Subcutaneous adipose tissue (tissue), 4 donors: ENCODE results near the gene ZBTB42. TPM values are rescaled to one million over a fixed set of nuclear protein-coding genes. Genes with fewer than 3 reads are reported as not detected.

Experiments used
- total RNA-seq, 4 donors: library from RNA; depleted of rRNA; stranded (reverse); fragments of >200 nt; gene quantifications; one replicate each; pipeline ENCODE4 v1.1.0, GENCODE V29; 2016
- TF ChIP-seq, protein P1 (sequence below): fragments of 450-650 bp; IDR thresholded peaks from one replicate; pipeline ENCODE4 v1.5.1; 2016; ENCODE audit warnings: low read depth, mild to moderate bottlenecking, control low read depth, antibody characterized with exemption, moderate library complexity

Gene ZBTB42
- total RNA-seq, 4 donors from 2014 or later, result 1.5 to 18.1 (median 3.1) TPM

DNA sequence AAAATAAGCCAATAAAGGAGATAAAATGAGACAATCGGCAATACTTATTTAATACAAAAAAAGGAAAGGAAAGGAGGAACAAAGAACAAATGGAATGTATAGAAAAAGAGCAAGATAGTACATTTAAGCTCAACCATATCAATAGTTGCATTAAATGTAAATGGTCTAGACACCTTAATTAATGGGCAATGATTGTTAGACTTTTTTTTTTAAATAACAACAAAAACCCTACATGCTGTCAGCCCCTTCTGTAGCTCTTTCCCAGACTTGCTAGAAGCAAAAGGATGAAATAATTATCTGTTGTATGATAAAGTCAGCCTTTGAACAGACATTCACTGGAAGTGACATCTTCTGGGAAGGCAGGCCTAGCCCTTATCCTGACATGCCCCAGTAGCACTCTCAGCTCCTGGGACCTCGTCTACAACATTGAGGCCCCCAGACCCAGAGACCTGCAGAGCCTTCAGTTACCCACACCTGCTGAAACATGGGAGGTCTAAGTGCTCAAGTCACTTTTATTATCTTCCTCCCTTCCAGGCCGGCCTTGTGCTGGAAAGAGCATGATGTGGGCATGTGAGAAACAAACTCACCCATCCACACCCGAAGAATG lies 34.5 kb upstream of the ZBTB42 start:
- TF ChIP-seq, protein P1, sequence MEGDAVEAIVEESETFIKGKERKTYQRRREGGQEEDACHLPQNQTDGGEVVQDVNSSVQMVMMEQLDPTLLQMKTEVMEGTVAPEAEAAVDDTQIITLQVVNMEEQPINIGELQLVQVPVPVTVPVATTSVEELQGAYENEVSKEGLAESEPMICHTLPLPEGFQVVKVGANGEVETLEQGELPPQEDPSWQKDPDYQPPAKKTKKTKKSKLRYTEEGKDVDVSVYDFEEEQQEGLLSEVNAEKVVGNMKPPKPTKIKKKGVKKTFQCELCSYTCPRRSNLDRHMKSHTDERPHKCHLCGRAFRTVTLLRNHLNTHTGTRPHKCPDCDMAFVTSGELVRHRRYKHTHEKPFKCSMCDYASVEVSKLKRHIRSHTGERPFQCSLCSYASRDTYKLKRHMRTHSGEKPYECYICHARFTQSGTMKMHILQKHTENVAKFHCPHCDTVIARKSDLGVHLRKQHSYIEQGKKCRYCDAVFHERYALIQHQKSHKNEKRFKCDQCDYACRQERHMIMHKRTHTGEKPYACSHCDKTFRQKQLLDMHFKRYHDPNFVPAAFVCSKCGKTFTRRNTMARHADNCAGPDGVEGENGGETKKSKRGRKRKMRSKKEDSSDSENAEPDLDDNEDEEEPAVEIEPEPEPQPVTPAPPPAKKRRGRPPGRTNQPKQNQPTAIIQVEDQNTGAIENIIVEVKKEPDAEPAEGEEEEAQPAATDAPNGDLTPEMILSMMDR, result no peak

DNA sequence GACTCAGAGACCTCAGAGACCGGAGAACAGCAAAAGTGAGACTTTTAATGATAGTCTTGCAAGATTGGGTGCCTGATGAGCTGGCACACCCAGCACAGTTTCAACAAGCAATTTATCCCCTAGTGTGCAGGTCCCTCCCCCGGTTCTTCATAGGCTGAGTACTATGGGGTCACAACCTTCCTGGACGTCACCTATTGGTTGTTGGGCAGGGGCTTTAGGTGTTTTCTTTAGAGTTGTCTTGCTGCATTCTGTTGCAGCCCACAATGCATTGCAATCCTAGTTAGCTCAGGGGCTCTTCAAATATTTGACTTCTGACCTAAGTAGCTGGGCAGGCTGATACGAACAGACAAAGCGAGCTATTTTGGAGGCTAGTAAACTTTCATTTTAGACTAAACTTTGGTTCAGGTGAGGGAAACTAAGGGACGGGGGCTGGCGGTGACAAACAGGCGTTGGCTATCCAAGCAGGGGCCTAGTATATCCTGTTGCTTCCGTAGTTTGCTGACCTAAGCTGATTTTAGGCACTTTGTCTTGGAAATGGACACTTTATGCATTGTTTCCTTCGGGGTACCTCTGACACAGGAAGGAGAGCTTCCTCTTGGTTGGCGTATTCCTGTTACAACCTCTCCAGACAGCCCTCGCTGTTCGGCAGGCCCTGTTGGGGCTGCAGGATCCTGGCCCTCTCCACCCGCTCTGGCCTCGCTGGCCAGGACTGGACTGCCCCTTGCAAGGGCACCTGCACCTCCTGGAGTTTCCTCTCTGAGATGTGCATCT lies 33.9 kb upstream of the ZBTB42 start:
- TF ChIP-seq, protein P1, result no peak

DNA sequence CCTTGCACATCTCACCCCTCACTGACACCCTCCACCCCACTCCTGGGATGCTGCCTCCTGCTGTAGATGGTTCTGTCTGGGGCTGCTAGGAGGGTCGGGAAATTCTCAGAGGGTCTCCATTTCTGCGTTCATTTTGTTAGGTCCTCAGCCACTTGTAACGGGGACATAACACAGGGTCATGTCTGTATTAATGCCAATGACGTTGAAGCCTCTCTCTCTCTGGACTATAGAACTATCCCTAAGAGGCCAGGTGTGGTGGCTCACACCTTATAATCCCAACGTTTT lies 33.3 kb upstream of the ZBTB42 start:
- TF ChIP-seq, protein P1, result no peak

DNA sequence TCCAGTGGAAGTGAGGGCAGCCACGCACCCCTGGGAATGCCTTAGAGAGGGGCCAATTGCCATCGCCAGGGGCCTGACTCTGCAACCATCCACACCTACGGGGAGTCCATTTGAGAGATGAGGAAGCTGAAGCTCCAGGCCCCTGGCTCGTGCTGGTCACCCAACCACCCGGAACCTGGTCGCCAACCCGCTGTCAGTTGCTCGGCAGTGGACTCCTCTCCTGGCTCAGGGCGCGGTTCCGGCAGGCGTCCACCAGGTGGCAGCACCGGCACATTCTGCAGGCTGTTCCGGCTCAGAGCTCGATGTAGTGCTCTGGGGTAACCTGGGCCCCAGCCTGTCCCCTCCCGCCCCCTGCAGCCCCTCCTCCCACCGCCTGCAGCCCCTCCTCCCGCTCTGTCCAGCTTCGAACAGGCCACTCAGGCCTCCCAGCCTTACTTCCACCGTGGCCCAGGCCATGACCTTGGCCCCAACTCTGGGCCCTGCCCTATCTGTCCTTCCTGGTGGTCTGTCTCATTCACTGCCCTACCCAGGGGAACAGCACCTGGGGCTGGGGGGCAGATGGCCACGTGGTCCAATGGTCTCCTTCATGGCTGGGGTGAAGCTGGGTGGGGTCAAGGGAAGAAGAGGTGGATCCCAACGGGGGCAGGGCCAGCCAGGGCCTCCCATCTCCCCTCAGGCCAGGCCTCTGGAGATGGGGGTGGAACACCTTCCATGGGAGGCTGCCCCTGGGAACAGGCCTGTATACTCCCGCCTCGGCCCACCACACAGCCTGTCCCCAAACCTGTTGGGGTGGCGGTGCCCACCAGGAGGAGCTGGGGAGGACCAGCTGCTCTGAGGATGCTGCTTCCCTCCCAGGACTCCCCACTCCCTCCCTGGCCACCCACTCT lies 32.2 kb upstream of the ZBTB42 start:
- TF ChIP-seq, protein P1, result no peak

DNA sequence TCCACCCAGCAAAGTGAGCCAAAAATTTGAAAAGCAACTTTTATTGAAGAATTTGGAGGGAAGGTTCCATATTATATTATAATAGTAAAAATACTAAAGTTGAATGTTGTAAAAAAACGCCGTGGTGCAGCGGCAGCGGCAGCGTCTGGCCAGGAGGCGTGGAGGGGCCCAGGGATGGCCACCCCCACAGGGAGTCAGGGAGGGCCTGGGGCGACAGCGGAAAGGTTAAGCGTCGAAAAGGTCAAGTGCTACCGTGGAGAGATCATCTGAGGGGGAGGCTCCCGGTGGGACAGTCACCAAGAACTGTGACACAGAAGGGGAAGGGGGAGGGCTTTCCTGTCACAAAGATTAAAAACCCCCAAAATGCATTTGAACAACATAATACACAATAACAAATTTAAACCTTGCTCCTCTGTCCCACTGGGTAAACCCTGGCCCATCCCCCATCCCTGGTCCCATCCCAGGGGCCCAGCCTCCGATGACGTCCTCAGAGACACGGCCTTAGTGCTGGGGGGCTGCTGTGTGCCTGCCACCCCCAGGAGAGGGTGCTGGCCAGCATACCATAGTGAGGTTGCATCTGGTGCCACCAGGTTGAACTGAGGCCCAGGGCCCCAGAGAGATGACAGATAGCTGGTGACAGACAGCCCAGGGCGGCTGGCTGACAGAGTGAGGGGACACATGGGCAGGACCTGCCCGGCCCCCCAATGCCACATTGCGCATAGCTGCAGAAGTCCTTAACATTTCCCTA lies 31.4 kb upstream of the ZBTB42 start:
- TF ChIP-seq, protein P1, result no peak

DNA sequence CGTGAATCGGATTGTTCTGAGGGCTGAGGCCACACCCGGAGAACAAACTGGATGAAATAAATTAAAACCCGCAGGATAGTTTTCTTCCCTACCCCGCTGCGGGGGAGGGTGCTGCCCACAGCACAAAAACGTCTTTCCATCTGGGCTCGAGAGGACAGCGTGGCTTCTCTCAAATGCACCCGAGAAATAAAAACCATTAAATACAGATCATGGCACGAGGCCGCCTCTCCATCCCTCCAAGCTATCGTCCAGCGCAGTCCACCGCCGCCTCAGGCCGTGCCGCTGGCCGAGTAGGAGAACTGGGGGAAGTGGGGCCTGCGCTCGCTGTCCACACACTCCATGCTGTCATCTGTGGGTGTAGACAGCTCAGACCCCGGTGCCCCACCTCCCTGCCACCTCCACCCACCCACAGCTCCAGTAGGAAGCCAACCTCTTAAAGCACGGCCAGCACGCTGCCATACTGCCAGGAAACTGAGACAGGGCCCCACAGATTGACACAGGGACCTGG lies 30.8 kb upstream of the ZBTB42 start:
- TF ChIP-seq, protein P1, result no peak
